Measurements from ENCODE around the gene MUSK. TPM values are rescaled to one million over a fixed set of nuclear protein-coding genes. Genes with fewer than 3 reads are reported as not detected.

MUSK gene
- total RNA-seq (2014; rRNA removed; shearing (Covaris generic)): not detected in 2 replicates

- DNase-seq (ENCODE audit: low spot score): no peak
- in situ Hi-C loops (cut with HindIII; ENCODE audit: low sequenced_read_pairs): no loop called here
These were observed at the start of gene MUSK for GRCh38 chr9:110668570-110669167. Gene MUSK, plus strand, starts transcription at chr9:110668791. Its CDS starts 114 bp downstream, at chr9:110668905.

GRCh38 chr9:110619831-110620230 is 48.8 kb upstream of the MUSK start:
- peak; percentile 15 for DNase-seq (ENCODE audit: low spot score)
- in situ Hi-C loops (cut with HindIII; ENCODE audit: low sequenced_read_pairs): no loop called here

- in situ Hi-C loops (cut with HindIII; ENCODE audit: low sequenced_read_pairs): no loop called here
- DNase-seq (ENCODE audit: low spot score): peak; percentile 64
These were observed 47.9 kb upstream of the MUSK start for GRCh38 chr9:110620726-110621125.

GRCh38 chr9:110622368-110622767 is 46.2 kb upstream of the MUSK start:
- peak; percentile 15 for DNase-seq (ENCODE audit: low spot score)
- in situ Hi-C loops (cut with HindIII; ENCODE audit: low sequenced_read_pairs): no loop called here

- in situ Hi-C loops (cut with HindIII; ENCODE audit: low sequenced_read_pairs): no loop called here
- DNase-seq (ENCODE audit: low spot score): peak; percentile 87
These were observed 45.0 kb upstream of the MUSK start for GRCh38 chr9:110623462-110624025.

GRCh38 chr9:110626101-110626829 is 42.3 kb upstream of the MUSK start:
- in situ Hi-C loops (cut with HindIII; ENCODE audit: low sequenced_read_pairs): no loop called here
- no peak for DNase-seq (ENCODE audit: low spot score)

- in situ Hi-C loops (cut with HindIII; ENCODE audit: low sequenced_read_pairs): no loop called here
- no peak for DNase-seq (ENCODE audit: low spot score)
These were observed 33.0 kb upstream of the MUSK start for GRCh38 chr9:110635589-110635988.

- DNase-seq (ENCODE audit: low spot score): no peak
- in situ Hi-C loops (cut with HindIII; ENCODE audit: low sequenced_read_pairs): no loop called here
These were observed 30.1 kb upstream of the MUSK start for GRCh38 chr9:110638381-110638954.

- in situ Hi-C loops (cut with HindIII; ENCODE audit: low sequenced_read_pairs): no loop called here
- no peak for DNase-seq (ENCODE audit: low spot score)
These were observed 27.9 kb upstream of the MUSK start for GRCh38 chr9:110640736-110641135.

- no peak for DNase-seq (ENCODE audit: low spot score)
- in situ Hi-C loops (cut with HindIII; ENCODE audit: low sequenced_read_pairs): no loop called here
These were observed 27.3 kb upstream of the MUSK start for GRCh38 chr9:110641293-110641692.

GRCh38 chr9:110648696-110649095 is 19.9 kb upstream of the MUSK start:
- DNase-seq (ENCODE audit: low spot score): no peak
- in situ Hi-C loops (cut with HindIII; ENCODE audit: low sequenced_read_pairs): no loop called here

- no peak for DNase-seq (ENCODE audit: low spot score)
- in situ Hi-C loops (cut with HindIII; ENCODE audit: low sequenced_read_pairs): no loop called here
These were observed 18.3 kb upstream of the MUSK start for GRCh38 chr9:110650261-110650660.

GRCh38 chr9:110650991-110651411 is 17.6 kb upstream of the MUSK start:
- in situ Hi-C loops (cut with HindIII; ENCODE audit: low sequenced_read_pairs): no loop called here

GRCh38 chr9:110655754-110656641 is 12.6 kb upstream of the MUSK start:
- in situ Hi-C loops (cut with HindIII; ENCODE audit: low sequenced_read_pairs): no loop called here
- DNase-seq (ENCODE audit: low spot score): no peak

More at GRCh38 chr9:110650991-110651411, 17.6 kb upstream of the MUSK start:
- no peak for DNase-seq (ENCODE audit: low spot score)

- in situ Hi-C loops (cut with HindIII; ENCODE audit: low sequenced_read_pairs): no loop called here
- DNase-seq (ENCODE audit: low spot score): no peak
These were observed 8.6 kb upstream of the MUSK start for GRCh38 chr9:110659891-110660541.

GRCh38 chr9:110669433-110669832 is 842 bp downstream of the MUSK start:
- in situ Hi-C loops (cut with HindIII; ENCODE audit: low sequenced_read_pairs): no loop called here

GRCh38 chr9:110671849-110672248 is 3.3 kb downstream of the MUSK start:
- DNase-seq (ENCODE audit: low spot score): no peak
- in situ Hi-C loops (cut with HindIII; ENCODE audit: low sequenced_read_pairs): no loop called here

More at GRCh38 chr9:110669433-110669832, 842 bp downstream of the MUSK start:
- DNase-seq (ENCODE audit: low spot score): no peak

- in situ Hi-C loops (cut with HindIII; ENCODE audit: low sequenced_read_pairs): no loop called here
- no peak for DNase-seq (ENCODE audit: low spot score)
These were observed 4.4 kb downstream of the MUSK start for GRCh38 chr9:110672873-110673510.

Data from G401 (cell line).